H9 (cell line): ENCODE data around the gene FAM177A1. TPM values are rescaled to one million over a fixed set of nuclear protein-coding genes. Genes with fewer than 3 reads are reported as not detected.

ENCODE experiments used
- DNase-seq: peaks from one replicate; pipeline ENCODE4 v3.0.0-alpha.2; 2017
- H2AFZ ChIP-seq: one replicate; pipeline ENCODE4 v1.6.1; 2013; ENCODE audit warnings: mild to moderate bottlenecking, low read length, control low read depth, moderate library complexity
- H2AK5ac ChIP-seq: 2 replicates; pipeline ENCODE4 v1.6.1; 2013; ENCODE audit warnings: low read length, control low read depth, mixed read lengths; ENCODE audit not compliant: insufficient read length
- H2BK120ac ChIP-seq: one replicate; pipeline ENCODE4 v1.6.1; 2013; ENCODE audit warnings: low read depth, mild to moderate bottlenecking, low read length, control low read depth, inconsistent platforms; ENCODE audit not compliant: poor library complexity, severe bottlenecking
- H2BK12ac ChIP-seq: 2 replicates; pipeline ENCODE4 v1.6.1; 2013; ENCODE audit warnings: low read length, control low read depth, mixed read lengths, low read depth; ENCODE audit not compliant: insufficient read length
- H2BK15ac ChIP-seq: 2 replicates; pipeline ENCODE4 v1.6.1; 2013; ENCODE audit warnings: low read depth, low read length, control low read depth
- H2BK20ac ChIP-seq: one replicate; pipeline ENCODE4 v1.6.1; 2013; ENCODE audit warnings: low read depth, mild to moderate bottlenecking, low read length, control low read depth, inconsistent platforms; ENCODE audit not compliant: poor library complexity, severe bottlenecking
- H2BK5ac ChIP-seq: 2 replicates; pipeline ENCODE4 v1.6.1; 2013; ENCODE audit warnings: low read length, control low read depth, mixed read lengths; ENCODE audit not compliant: insufficient read length
- H3K14ac ChIP-seq: 2 replicates; pipeline ENCODE4 v1.6.1; 2013; ENCODE audit warnings: low read length, control low read depth; ENCODE audit not compliant: insufficient read depth
- H3K18ac ChIP-seq: 2 replicates; pipeline ENCODE4 v1.6.1; 2013; ENCODE audit warnings: low read depth, mild to moderate bottlenecking, mixed read lengths, low read length, control low read depth; ENCODE audit not compliant: insufficient read length
- H3K23ac ChIP-seq: 2 replicates; pipeline ENCODE4 v1.6.1; 2013; ENCODE audit warnings: low read length, control low read depth, mixed read lengths, low read depth; ENCODE audit not compliant: insufficient read length
- H3K23me2 ChIP-seq: 2 replicates; pipeline ENCODE4 v1.6.1; 2013; ENCODE audit warnings: low read depth, mild to moderate bottlenecking, mixed read lengths, low read length, control low read depth; ENCODE audit not compliant: insufficient read length, poor library complexity, severe bottlenecking
- H3K27ac ChIP-seq: 2 replicates; pipeline ENCODE4 v1.5.1; 2013; ENCODE audit warnings: low read length, control low read depth, mixed read lengths, low read depth; ENCODE audit not compliant: insufficient read length
- H3K27me3 ChIP-seq: 2 replicates; pipeline ENCODE4 v1.6.1; 2013; ENCODE audit warnings: low read length, control low read depth, inconsistent platforms; ENCODE audit not compliant: insufficient read depth
- H3K4ac ChIP-seq: 2 replicates; pipeline ENCODE4 v1.6.1; 2013; ENCODE audit warnings: low read depth, mild to moderate bottlenecking, control low read depth, inconsistent platforms, low read length, moderate library complexity
- H3K4me1 ChIP-seq: 2 replicates; pipeline ENCODE4 v1.6.1; 2013; ENCODE audit warnings: low read length, control low read depth, inconsistent platforms; ENCODE audit not compliant: insufficient read depth
- H3K4me2 ChIP-seq: 2 replicates; pipeline ENCODE4 v1.6.1; 2013; ENCODE audit warnings: low read length, control low read depth, mixed read lengths; ENCODE audit not compliant: insufficient read length, insufficient read depth
- H3K56ac ChIP-seq: 2 replicates; pipeline ENCODE4 v1.6.1; 2013; ENCODE audit warnings: low read depth, mild to moderate bottlenecking, mixed read lengths, low read length, control low read depth; ENCODE audit not compliant: insufficient read length
- H3K79me1 ChIP-seq: 2 replicates; pipeline ENCODE4 v1.6.1; 2013; ENCODE audit warnings: low read depth, mild to moderate bottlenecking, moderate library complexity, low read length, control low read depth, inconsistent platforms; ENCODE audit not compliant: insufficient read depth, poor library complexity, severe bottlenecking
- H3K79me2 ChIP-seq: 2 replicates; pipeline ENCODE4 v1.6.1; 2013; ENCODE audit warnings: low read length, control low read depth, inconsistent platforms; ENCODE audit not compliant: insufficient read depth
- H3K9ac ChIP-seq: 2 replicates; pipeline ENCODE4 v1.6.1; 2013; ENCODE audit warnings: low read length, control low read depth, mixed read lengths; ENCODE audit not compliant: insufficient read length; ENCODE audit errors: extremely low read depth
- H3K9me3 ChIP-seq: one replicate; pipeline ENCODE4 v1.6.1; 2013; ENCODE audit warnings: low read depth, low read length, inconsistent platforms; ENCODE audit not compliant: control insufficient read depth
- H3T11ph ChIP-seq: one replicate; pipeline ENCODE4 v1.6.1; 2013; ENCODE audit warnings: mild to moderate bottlenecking, low read length, control low read depth, inconsistent platforms
- H4K20me1 ChIP-seq: one replicate; pipeline ENCODE4 v1.6.1; 2013; ENCODE audit not compliant: control insufficient read depth, insufficient read length, insufficient read depth
- H4K5ac ChIP-seq: 2 replicates; pipeline ENCODE4 v1.6.1; 2013; ENCODE audit warnings: low read depth, mild to moderate bottlenecking, mixed read lengths, low read length, control low read depth; ENCODE audit not compliant: insufficient read length
- H4K8ac ChIP-seq: replicated peaks from 2 replicates; pipeline ENCODE4 v1.6.1; 2013; ENCODE audit warnings: low read length, control low read depth, mixed read lengths, low read depth; ENCODE audit not compliant: insufficient read length
- H4K91ac ChIP-seq: 2 replicates; pipeline ENCODE4 v1.6.1; 2013; ENCODE audit warnings: low read depth, mild to moderate bottlenecking, moderate library complexity, mixed read lengths, low read length, control low read depth; ENCODE audit not compliant: insufficient read length
- H3K27ac Mint-ChIP-seq, 3 experiments: 2 replicates in 2 of 3; 3 replicates in 1 of 3; pipeline ENCODE4 v1.8.0; 2020 to 2021; ENCODE audit warnings: mixed read lengths in 3 of 3, mild to moderate bottlenecking in 1 of 3, moderate library complexity in 1 of 3
- H3K27me3 Mint-ChIP-seq: 2 replicates; pipeline ENCODE4 v1.8.0; 2021; ENCODE audit warnings: low read depth, mild to moderate bottlenecking, moderate library complexity, mixed read lengths
- H3K36me3 Mint-ChIP-seq, 3 experiments: 2 replicates in 2 of 3; 3 replicates in 1 of 3; pipeline ENCODE4 v1.8.0; 2020 to 2021; ENCODE audit warnings: low read depth in 3 of 3, mixed read lengths in 3 of 3; ENCODE audit not compliant: insufficient read depth in 1 of 3
- H3K4me1 Mint-ChIP-seq, 2 experiments: 2 replicates each; pipeline ENCODE4 v1.8.0; 2020; ENCODE audit warnings: mixed read lengths in 2 of 2
- H3K4me3 Mint-ChIP-seq, 2 experiments: 2 replicates in 1 of 2; 3 replicates in 1 of 2; pipeline ENCODE4 v1.8.0; 2020 to 2021; ENCODE audit warnings: mild to moderate bottlenecking in 2 of 2, mixed read lengths in 2 of 2, moderate library complexity in 1 of 2
- H3K9me3 Mint-ChIP-seq, 2 experiments: 2 replicates in 1 of 2; 3 replicates in 1 of 2; pipeline ENCODE4 v1.8.0; 2020; ENCODE audit warnings: mild to moderate bottlenecking in 2 of 2, mixed read lengths in 2 of 2, moderate library complexity in 1 of 2
- CTCF ChIP-seq: fragments of 200-600 bp; sonication (generic); conservative IDR thresholded peaks from 3 replicates; pipeline ENCODE4 v1.8.0; 2021; ENCODE audit warnings: antibody characterized with exemption, mild to moderate bottlenecking
- WGBS: extraction: QIAGEN DNeasy Blood & Tissue Kit; methylation state at CpG from one replicate; pipeline ENCODE4 v1.1.7; 2013; ENCODE audit warnings: missing lambda C conversion rate, low lambda C conversion rate, mixed read lengths; ENCODE audit not compliant: insufficient read length; ENCODE audit errors: extremely low coverage; 5-methylcytosine and 5-hydroxymethylcytosine counted together
- total RNA-seq: library from RNA; stranded (reverse); gene quantifications from 2 replicates; pipeline ENCODE4 v1.2.1, GENCODE V29; 2021

Gene FAM177A1
- total RNA-seq, 1 experiment from 2014 or later: 43.1 TPM

GRCh38 chr14:35073486-35073885 is 27.4 kb downstream of the FAM177A1 start:
- Histone ChIP-seq H2BK15ac (no peak overlapping the region), H3K27me3 (no peaks in the 10 kb centered on the region), H2AK5ac (no peak overlapping the region), H3K56ac (no peak overlapping the region), H2BK20ac (no peak overlapping the region), H3K14ac (no peak overlapping the region), H3K4me1 (no peaks in the 10 kb centered on the region), H4K8ac (no peak overlapping the region), H3K9ac (no peak overlapping the region), H2BK12ac (no peak overlapping the region), H2BK120ac (no peak overlapping the region), H3K23ac (no peak overlapping the region), H2AFZ (no peak overlapping the region), H4K20me1 (no peaks in the 10 kb centered on the region), H3K9me3 (no peaks in the 10 kb centered on the region), H4K91ac (no peak overlapping the region), H3K27ac (no peak overlapping the region), H3K23me2 (no peaks in the 10 kb centered on the region), H3T11ph (no peak overlapping the region), H3K79me1 (no peaks in the 10 kb centered on the region), H3K79me2 (no peaks in the 10 kb centered on the region), H2BK5ac (no peak overlapping the region), H3K18ac (no peak overlapping the region), H4K5ac (no peak overlapping the region), H3K4me2 (no peak overlapping the region), H3K4ac (no peak overlapping the region)
- DNase-seq: no peak
- Mint-ChIP-seq H3K9me3 (no peaks in the 10 kb centered on the region), H3K4me1 (no peaks in the 10 kb centered on the region), H3K4me3 (no peak overlapping the region), H3K36me3 (peaks cover 9 to 36% (median 13%) of the 10 kb centered on the region in 3 experiments; a peak in 6 of 7 replicates), H3K27ac (peak overlapping the region in 1 of 3 experiments; percentile 34; a peak in 2 of 7 replicates), H3K27me3 (no peaks in the 10 kb centered on the region)
- WGBS: no CpG with 5 or more reads among the region's 1 CpG
- TF ChIP-seq CTCF: no peak
